Measurements from ENCODE around the gene UNC45A. TPM values are rescaled to one million over a fixed set of nuclear protein-coding genes. Genes with fewer than 3 reads are reported as not detected.

UNC45A gene
- total RNA-seq, 4 donors from 2014 or later: 45.6 to 78.4 (median 55.3) TPM

DNA sequence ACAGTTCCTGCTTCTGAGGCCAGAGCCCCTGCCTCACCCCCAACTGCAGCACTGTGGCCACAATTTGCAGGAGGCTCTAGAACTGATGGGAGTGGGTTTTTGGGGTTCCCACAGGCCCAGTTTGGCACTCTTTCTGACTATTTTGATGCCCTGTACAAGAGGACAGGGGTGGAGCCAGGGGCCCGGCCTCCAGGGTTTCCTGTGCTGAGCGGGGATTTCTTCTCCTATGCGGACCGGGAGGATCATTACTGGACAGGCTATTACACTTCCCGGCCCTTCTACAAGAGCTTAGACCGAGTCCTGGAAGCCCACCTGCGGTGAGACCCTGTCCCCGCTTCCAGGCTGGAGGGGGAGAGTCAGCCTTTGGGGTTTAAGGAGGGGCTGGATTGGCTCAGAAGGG is 25.1 kb upstream of the UNC45A start:
- Histone ChIP-seq H3K4me3 (no peak overlapping the region), H3K36me3 (peaks cover 0 to 98% (median 0%) of the 10 kb centered on the region in 3 donors), H3K9me3 (no peaks in the 10 kb centered on the region), H3K27me3 (no peaks in the 10 kb centered on the region), H3K4me1 (no peaks in the 10 kb centered on the region), H3K27ac (no peak overlapping the region)
- no peak for TF ChIP-seq POLR2A (IDR thresholded peaks at IDR 0.05)
- TF ChIP-seq, protein P1, sequence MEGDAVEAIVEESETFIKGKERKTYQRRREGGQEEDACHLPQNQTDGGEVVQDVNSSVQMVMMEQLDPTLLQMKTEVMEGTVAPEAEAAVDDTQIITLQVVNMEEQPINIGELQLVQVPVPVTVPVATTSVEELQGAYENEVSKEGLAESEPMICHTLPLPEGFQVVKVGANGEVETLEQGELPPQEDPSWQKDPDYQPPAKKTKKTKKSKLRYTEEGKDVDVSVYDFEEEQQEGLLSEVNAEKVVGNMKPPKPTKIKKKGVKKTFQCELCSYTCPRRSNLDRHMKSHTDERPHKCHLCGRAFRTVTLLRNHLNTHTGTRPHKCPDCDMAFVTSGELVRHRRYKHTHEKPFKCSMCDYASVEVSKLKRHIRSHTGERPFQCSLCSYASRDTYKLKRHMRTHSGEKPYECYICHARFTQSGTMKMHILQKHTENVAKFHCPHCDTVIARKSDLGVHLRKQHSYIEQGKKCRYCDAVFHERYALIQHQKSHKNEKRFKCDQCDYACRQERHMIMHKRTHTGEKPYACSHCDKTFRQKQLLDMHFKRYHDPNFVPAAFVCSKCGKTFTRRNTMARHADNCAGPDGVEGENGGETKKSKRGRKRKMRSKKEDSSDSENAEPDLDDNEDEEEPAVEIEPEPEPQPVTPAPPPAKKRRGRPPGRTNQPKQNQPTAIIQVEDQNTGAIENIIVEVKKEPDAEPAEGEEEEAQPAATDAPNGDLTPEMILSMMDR (IDR thresholded peaks at IDR 0.05): no peak
- DNase-seq: no peak

GRCh38 chr15:90910441-90911301 is 24.4 kb upstream of the UNC45A start:
- TF ChIP-seq POLR2A (IDR thresholded peaks at IDR 0.05): no peak
- TF ChIP-seq, protein P1 (IDR thresholded peaks at IDR 0.05): no peak
- no peaks in the 10 kb centered on the region for H3K27me3 ChIP-seq
- H3K9me3 ChIP-seq: no peaks in the 10 kb centered on the region
- H3K36me3 ChIP-seq: peaks cover 0 to 98% (median 0%) of the 10 kb centered on the region in 3 donors
- H3K27ac ChIP-seq: no peak overlapping the region
- DNase-seq: no peak
- no peaks in the 10 kb centered on the region for H3K4me1 ChIP-seq
- H3K4me3 ChIP-seq: no peak overlapping the region

DNA sequence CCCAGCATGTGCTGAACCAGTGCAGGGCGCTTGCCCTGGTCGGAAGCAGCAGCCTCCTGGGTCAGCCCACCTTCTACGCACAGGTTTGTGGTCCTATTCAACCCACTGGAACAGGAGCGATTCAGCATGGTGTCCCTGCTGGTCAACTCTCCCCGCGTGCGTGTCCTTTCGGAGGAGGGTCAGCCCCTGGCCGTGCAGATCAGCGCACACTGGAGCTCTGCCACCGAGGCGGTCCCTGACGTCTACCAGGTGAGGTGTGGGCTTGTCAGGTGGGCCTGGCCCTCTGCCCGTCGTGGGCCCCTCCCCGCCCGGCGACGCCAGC is 23.8 kb upstream of the UNC45A start:
- Histone ChIP-seq H3K36me3 (peaks cover 0 to 97% (median 0%) of the 10 kb centered on the region in 3 donors), H3K4me3 (no peak overlapping the region), H3K27me3 (no peaks in the 10 kb centered on the region), H3K4me1 (no peaks in the 10 kb centered on the region), H3K9me3 (no peaks in the 10 kb centered on the region), H3K27ac (no peak overlapping the region)
- TF ChIP-seq, protein P1 (IDR thresholded peaks at IDR 0.05): no peak
- no peak for TF ChIP-seq POLR2A (IDR thresholded peaks at IDR 0.05)
- no peak for DNase-seq

- no peak overlapping the region for H3K27ac ChIP-seq
- H3K36me3 ChIP-seq: peaks cover 0 to 97% (median 0%) of the 10 kb centered on the region in 3 donors
- H3K4me1 ChIP-seq: no peaks in the 10 kb centered on the region
- DNase-seq: no peak
- no peaks in the 10 kb centered on the region for H3K27me3 ChIP-seq
- no peaks in the 10 kb centered on the region for H3K9me3 ChIP-seq
- no peak overlapping the region for H3K4me3 ChIP-seq
- no peak for TF ChIP-seq POLR2A (IDR thresholded peaks at IDR 0.05)
- TF ChIP-seq, protein P1 (IDR thresholded peaks at IDR 0.05): no peak
These were observed 22.9 kb upstream of the UNC45A start for GRCh38 chr15:90911906-90912769.

- TF ChIP-seq POLR2A (IDR thresholded peaks at IDR 0.05): no peak
- Histone ChIP-seq H3K4me3 (no peak overlapping the region), H3K9me3 (no peaks in the 10 kb centered on the region), H3K27me3 (no peaks in the 10 kb centered on the region), H3K4me1 (no peaks in the 10 kb centered on the region), H3K27ac (no peak overlapping the region), H3K36me3 (peaks cover 0 to 97% (median 0%) of the 10 kb centered on the region in 3 donors)
- DNase-seq: no peak
These were observed 22.4 kb upstream of the UNC45A start for GRCh38 chr15:90912770-90913075.

- no peak for DNase-seq
- Histone ChIP-seq H3K27ac (no peak overlapping the region), H3K4me1 (no peaks in the 10 kb centered on the region), H3K4me3 (no peak overlapping the region), H3K36me3 (peaks cover 0 to 99% (median 0%) of the 10 kb centered on the region in 3 donors), H3K9me3 (no peaks in the 10 kb centered on the region), H3K27me3 (no peaks in the 10 kb centered on the region)
- TF ChIP-seq, protein P1 (IDR thresholded peaks at IDR 0.05): no peak
- TF ChIP-seq POLR2A (IDR thresholded peaks at IDR 0.05): no peak
These were observed 21.6 kb upstream of the UNC45A start for GRCh38 chr15:90913398-90913944.
